Right lobe of liver (tissue), 6 donors: Measurements from ENCODE around the gene MUC5AC. TPM values are rescaled to one million over a fixed set of nuclear protein-coding genes. Genes with fewer than 3 reads are reported as not detected.

Experiments
- ATAC-seq, 4 donors: fragments of 200-7000 bp; cut with Tn5 transposase; one replicate each; pipeline ENCODE4 v1.9.1; 2020; ENCODE audit warnings: mild to moderate bottlenecking in 4 of 4, moderate library complexity in 4 of 4
- DNase-seq, 3 donors: peaks; one replicate each; pipeline ENCODE4 v3.0.0-alpha.2; 2020
- H3K27ac ChIP-seq, 3 donors: fragments of 200-600 bp; one replicate each; pipeline ENCODE4 v1.8.0; 2022
- H3K27me3 ChIP-seq, 2 donors: fragments of 200-600 bp; one replicate each; pipeline ENCODE4 v1.8.0; 2022
- H3K36me3 ChIP-seq, 4 donors: fragments of 200-600 bp; sonication (generic) in 1 of 4; one replicate each; pipeline versions ENCODE4 v1.5.1 to v1.8.0; 2017 to 2022; ENCODE audit warnings: control low read depth in 1 of 4
- H3K4me1 ChIP-seq, 4 donors: fragments of 200-600 bp; sonication (generic) in 1 of 4; one replicate each; pipeline versions ENCODE4 v1.5.1 to v1.8.0; 2017 to 2022; ENCODE audit warnings: control low read depth in 1 of 4
- H3K4me3 ChIP-seq, 3 donors: fragments of 200-600 bp; one replicate each; pipeline ENCODE4 v1.8.0; 2022
- H3K9me3 ChIP-seq, 4 donors: fragments of 200-600 bp; sonication (generic) in 1 of 4; one replicate each; pipeline versions ENCODE4 v1.5.1 to v1.8.0; 2017 to 2022; ENCODE audit warnings: control low read depth in 1 of 4
- CTCF ChIP-seq, 4 donors: fragments of 200-600 bp in 3 of 4; fragments of 450-650 bp in 1 of 4; IDR thresholded peaks; one replicate each; pipeline versions ENCODE4 v1.5.1 to v1.8.0; 2016 to 2022; ENCODE audit warnings: antibody characterized with exemption in 4 of 4, mild to moderate bottlenecking in 2 of 4
- POLR2A ChIP-seq: fragments of 450-650 bp; IDR thresholded peaks from one replicate; pipeline ENCODE4 v1.6.1; 2017; ENCODE audit warnings: antibody characterized with exemption, mild to moderate bottlenecking
- WGBS: methylation state at CpG from one replicate; pipeline ENCODE4 v1.1.6; 2018; ENCODE audit warnings: low coverage, low lambda C conversion rate; ENCODE audit not compliant: insufficient coverage; ENCODE audit errors: missing lambda C conversion rate; 5-methylcytosine and 5-hydroxymethylcytosine counted together
- intact Hi-C, 2 donors: fragments of 100-400 bp; cut with DNase I; formaldehyde crosslinking; loops; one replicate each; pipeline versions ENCODE4 v1.11.2 to v1.14.1; 2022
- total RNA-seq, 6 experiments: library from RNA; depleted of rRNA in 2 of 6; stranded (reverse); fragments of >200 nt in 2 of 6; fragmentation: NEBNext Ultra II Directional in 3 of 6; extraction: Animal tissue kit (Norgen Biotek cat#: 25700) in 3 of 6; gene quantifications; one replicate each; pipeline versions ENCODE4 v1.1.0 to v1.2.4, GENCODE V29; 2016 to 2023
- donor health status: DM: no; HTN: yes; CAD: no.
- donor health status: DM: no; HTN: no; CAD: no.
- donor health status: DM: no; HTN: no; CAD: no.
- donor health status: DM: no; HTN: yes; CAD: no.
- donor health status: DM: no; HTN: yes; CAD: no.

The MUC5AC gene
- total RNA-seq, 6 experiments from 2014 or later, result not detected

GRCh38 chr11:1192741-1193325 lies 35.1 kb downstream of the MUC5AC start:
- H3K4me3 ChIP-seq, result no peak overlapping the region

GRCh38 chr11:1193326-1194230 lies 35.8 kb downstream of the MUC5AC start:
- no peak for TF ChIP-seq CTCF (IDR thresholded peaks at IDR 0.05)
- no peak for TF ChIP-seq POLR2A
- no peak for ATAC-seq
- Histone ChIP-seq H3K4me1 (no peaks in the 10 kb centered on the region), H3K27me3 (no peaks in the 10 kb centered on the region), H3K9me3 (no peaks in the 10 kb centered on the region), H3K27ac (no peak overlapping the region), H3K4me3 (no peak overlapping the region), H3K36me3 (no peaks in the 10 kb centered on the region)
- 69% methylated on average over 6 of the region's 43 CpGs for WGBS
- peak in 2 of 3 donors; percentile 16 to 53 for DNase-seq
- intact Hi-C loops, result no loop called here

More at GRCh38 chr11:1192741-1193325, 35.1 kb downstream of the MUC5AC start:
- 94% methylated on average over 6 of the region's 17 CpGs for WGBS
- TF ChIP-seq CTCF (IDR thresholded peaks at IDR 0.05) (no peak), POLR2A (no peak)
- Histone ChIP-seq H3K4me1 (no peaks in the 10 kb centered on the region), H3K36me3 (no peaks in the 10 kb centered on the region), H3K27ac (no peak overlapping the region), H3K27me3 (no peaks in the 10 kb centered on the region), H3K9me3 (no peaks in the 10 kb centered on the region)
- DNase-seq (peak in 2 of 3 donors; percentile 14 to 39), ATAC-seq (no peak)
- intact Hi-C loops, result no loop called here

- intact Hi-C loops, result no loop called here
- Histone ChIP-seq H3K4me1 (no peaks in the 10 kb centered on the region), H3K9me3 (no peaks in the 10 kb centered on the region), H3K27ac (no peak overlapping the region), H3K4me3 (no peak overlapping the region), H3K36me3 (no peaks in the 10 kb centered on the region), H3K27me3 (no peaks in the 10 kb centered on the region)
- TF ChIP-seq POLR2A, result no peak
- TF ChIP-seq CTCF (IDR thresholded peaks at IDR 0.05), result no peak
- no peak for ATAC-seq
- DNase-seq, result peak in 2 of 3 donors; percentile 7 to 50
- no CpG with 5 or more reads among the region's 59 CpGs for WGBS
These were observed 36.7 kb downstream of the MUC5AC start for GRCh38 chr11:1194231-1194976.

- no peaks in the 10 kb centered on the region for H3K4me1 ChIP-seq
- H3K4me3 ChIP-seq, result no peak overlapping the region
- H3K36me3 ChIP-seq, result no peaks in the 10 kb centered on the region
- no peak for ATAC-seq
- DNase-seq, result peak; percentile 19 to 52 (median 21)
- TF ChIP-seq POLR2A (no peak), CTCF (IDR thresholded peaks at IDR 0.05) (no peak)
- 88% methylated on average over 10 of the region's 32 CpGs for WGBS
- no peak overlapping the region for H3K27ac ChIP-seq
- intact Hi-C loops, result no loop called here
- H3K9me3 ChIP-seq, result no peaks in the 10 kb centered on the region
- H3K27me3 ChIP-seq, result no peaks in the 10 kb centered on the region
These were observed 37.4 kb downstream of the MUC5AC start for GRCh38 chr11:1194977-1195681.
